Measurements from ENCODE around the gene NCOA1.

- no peak for TF ChIP-seq CTCF (IDR thresholded peaks at IDR 0.05; ENCODE audit: extremely low read depth in 1 of 2, insufficient read depth in 1 of 2, low read depth in 1 of 2, low read length in 2 of 2)
- no peak for TF ChIP-seq POLR2A (IDR thresholded peaks at IDR 0.05; ENCODE audit: low read depth, low read length)
Measured at GRCh38 chr2:24551016-24551415, 60.0 kb downstream of the NCOA1 start.

Measured in endothelial cell of umbilical vein (primary cell).